NCI-H2081 treated with DMSO at 0.1 percent for 48 hours (cell line): ENCODE results near the gene ERGIC1.
"Not testable (repeated sequence)": the region's sequence is repeated elsewhere in the genome, so short reads cannot be mapped to it uniquely, and the experiment has no call there.

Experiments used
- DNase-seq: peaks from one replicate; lab custom pipeline; 2025; lab: John Stamatoyannopoulos, UW

Gene ERGIC1

GRCh38 chr5:172848419-172848818 is 14.4 kb downstream of the ERGIC1 start:
- no peak for DNase-seq

DNA sequence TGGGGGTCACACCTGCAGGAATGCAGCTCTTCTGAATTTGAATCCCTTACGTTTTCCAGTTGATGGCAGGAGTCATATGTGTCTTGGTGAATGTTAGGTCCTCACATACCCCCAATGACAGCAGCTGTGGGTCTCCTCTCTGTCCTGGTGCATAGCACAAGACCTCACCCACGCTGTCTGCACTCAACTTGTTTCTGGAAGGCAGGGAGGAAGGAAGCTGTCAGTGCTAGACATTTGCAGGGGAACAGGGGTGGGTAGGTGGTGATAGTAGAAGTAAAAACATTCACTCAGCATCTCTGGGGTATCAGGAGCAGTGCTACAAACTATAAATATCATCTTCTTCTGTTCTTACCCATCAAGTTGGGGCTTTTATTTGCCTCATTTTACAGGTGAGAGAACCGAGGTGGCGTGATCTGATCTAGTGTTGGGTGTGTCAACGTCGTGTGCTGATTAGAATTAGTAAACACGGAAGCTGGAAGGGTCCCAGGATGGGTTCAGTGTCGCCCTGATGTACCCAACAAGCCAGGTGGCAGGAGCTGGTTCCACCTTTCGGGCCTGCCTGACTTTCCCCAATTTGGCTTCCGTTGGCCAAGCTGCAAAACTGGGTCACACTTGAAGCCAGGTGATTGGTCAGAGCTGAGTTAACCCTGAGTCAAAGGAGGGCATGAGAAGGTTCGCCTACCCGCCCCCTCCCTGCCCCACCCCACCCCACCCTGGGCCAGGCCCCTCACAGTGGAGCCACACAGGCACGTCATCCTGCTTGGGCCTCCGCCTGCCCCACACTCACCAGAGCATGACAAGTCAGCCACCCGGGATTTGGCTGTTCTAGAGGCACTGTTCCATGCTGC is 15.8 kb downstream of the ERGIC1 start:
- no peak for DNase-seq

- no peak for DNase-seq
Observed at GRCh38 chr5:172850454-172850797, 16.4 kb downstream of the ERGIC1 start.

DNA sequence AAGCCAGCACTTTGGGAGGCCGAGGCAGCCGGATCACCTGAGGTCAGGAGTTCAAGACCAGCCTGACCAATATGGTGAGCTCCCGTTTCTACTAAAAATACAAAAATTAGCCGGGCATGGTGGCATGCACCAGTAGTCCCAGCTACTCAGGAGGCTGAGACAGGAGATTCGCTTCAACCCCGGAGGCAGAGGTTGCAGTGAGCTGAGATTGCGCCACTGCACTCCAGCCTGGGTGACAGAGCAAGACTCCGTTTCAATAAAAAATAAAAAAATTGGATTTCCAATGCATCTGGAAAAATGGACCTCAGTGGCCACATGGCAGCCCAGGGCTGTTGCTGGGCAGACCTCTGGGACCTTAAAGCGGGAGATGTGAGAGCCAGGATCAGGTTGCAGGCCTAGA is 17.2 kb downstream of the ERGIC1 start:
- not testable (repeated sequence) for DNase-seq

DNA sequence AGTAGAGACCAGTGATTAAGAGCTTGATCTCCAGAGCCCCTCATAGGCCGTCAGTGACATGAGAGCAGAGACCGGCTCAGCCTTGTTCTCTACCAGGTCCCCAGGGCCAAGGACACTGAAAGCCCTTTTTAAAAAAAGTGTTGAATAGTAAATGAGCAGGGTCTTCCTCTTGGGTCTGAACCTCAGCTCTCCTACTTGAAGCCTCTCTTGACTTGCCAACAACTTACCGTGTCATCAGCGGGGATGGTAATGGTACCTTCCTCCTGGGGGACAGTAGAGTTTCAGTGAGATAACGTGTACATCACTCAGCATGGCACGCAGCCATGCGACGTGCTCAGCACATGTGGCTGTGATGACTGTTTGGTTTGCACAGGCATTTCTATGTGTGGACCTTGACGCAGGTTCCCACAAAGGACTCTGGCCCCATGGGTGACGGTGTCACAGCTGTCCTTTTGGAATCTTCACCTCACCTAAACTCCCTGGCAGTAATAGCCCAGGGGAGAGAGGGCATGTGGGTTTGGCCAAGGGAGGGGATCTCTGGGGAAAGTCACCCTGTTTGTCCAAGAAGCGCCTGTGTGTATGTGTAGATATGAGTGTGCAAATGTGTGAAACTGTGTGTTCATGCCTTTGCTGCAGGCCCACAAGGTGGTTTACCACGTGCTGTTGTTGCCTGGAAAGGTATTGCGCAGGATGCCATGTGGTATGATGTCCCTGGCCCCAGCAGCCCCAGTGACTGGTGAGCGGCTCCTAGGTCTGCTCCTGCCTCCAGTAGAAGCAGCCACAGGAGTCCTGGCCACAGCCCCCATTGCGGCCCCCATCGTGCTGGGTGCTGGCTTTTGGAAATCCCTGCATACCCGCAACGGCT is 18.7 kb downstream of the ERGIC1 start:
- DNase-seq = no peak

GRCh38 chr5:172853355-172853975 is 19.4 kb downstream of the ERGIC1 start:
- no peak for DNase-seq

GRCh38 chr5:172854451-172854871 is 20.4 kb downstream of the ERGIC1 start:
- DNase-seq = no peak

GRCh38 chr5:172854971-172855370 is 20.9 kb downstream of the ERGIC1 start:
- DNase-seq = no peak

GRCh38 chr5:172855597-172856292 is 21.7 kb downstream of the ERGIC1 start:
- DNase-seq = no peak

DNA sequence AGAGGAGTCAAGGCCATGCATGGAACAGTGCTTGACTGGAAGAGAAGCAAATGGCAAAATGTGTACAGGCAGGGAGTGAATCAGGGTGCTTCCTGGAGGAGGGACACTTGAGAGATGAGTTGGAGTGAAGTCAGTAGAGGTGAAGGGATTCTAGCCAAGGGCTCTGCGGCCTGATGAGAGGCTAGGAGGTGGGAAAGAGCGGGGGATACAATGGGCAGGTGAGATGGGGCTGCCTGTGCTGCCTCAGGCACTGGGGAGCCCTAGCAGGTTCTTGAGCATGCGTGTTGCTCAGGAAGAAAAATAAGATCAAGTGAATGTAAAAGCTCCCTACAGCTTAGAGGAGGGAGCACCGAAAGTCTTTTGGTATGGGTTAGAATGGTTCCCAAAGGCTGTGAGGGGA is 22.3 kb downstream of the ERGIC1 start:
- no peak for DNase-seq

DNA sequence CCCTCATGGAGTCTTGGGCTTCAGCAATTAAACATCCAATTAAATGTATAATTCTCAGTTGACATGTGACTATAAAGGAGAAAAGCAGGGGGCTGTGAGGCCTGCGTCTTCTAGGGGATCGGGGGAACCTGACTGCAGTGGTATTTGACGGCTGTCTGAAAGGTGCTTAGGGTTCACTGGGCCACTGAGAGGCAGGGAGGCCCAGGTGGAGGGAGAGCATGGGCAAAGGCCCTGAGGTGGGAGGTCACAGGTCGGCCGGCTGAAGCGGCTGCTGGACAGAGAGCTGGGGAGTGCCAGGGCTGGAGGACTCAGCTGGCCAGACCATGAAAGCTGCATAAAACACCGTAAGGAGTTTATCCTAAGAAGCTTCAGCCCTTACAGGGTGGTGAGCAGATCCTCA is 23.9 kb downstream of the ERGIC1 start:
- DNase-seq = no peak

- DNase-seq = no peak
Observed at GRCh38 chr5:172858511-172858989, 24.5 kb downstream of the ERGIC1 start.

DNA sequence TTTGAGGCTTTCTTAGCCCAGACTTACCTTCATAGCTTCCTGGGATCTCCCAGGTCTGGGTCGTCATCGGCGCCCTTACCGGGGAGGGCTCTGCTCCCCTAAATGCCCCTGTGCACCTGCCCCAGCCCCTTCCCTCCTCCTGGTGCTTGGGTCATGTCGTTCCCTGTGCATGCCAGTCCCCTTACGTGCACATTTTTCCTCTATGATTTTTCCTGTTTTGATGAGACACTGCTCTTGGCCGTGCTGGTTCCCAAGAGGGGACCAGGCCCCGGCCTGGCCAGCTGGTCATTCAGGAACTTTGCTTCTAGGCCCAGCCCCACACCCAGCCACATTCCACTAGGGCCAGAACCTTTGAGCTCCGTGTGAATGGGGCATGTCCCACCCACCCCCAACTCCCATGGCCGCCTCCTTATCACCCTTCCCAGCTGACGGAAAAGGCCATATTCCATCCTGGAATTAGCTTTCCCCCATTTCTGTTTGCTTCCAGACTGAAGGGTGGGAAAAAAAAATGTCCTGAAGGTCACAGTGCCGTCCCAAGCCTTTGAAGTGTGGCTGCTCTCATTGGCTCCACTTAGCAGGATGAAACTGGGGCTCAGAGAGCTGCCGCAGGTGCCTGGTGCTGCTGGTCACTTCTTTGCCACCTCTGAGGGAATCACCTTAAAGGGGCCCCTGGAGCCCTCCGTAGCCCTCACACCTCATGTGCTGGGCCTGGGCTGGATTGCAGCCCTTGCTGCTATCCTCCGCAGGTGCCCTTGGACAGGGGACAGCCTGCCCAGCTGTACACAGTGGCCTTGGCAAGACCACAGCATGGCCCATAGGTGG is 25.1 kb downstream of the ERGIC1 start:
- DNase-seq = no peak

DNA sequence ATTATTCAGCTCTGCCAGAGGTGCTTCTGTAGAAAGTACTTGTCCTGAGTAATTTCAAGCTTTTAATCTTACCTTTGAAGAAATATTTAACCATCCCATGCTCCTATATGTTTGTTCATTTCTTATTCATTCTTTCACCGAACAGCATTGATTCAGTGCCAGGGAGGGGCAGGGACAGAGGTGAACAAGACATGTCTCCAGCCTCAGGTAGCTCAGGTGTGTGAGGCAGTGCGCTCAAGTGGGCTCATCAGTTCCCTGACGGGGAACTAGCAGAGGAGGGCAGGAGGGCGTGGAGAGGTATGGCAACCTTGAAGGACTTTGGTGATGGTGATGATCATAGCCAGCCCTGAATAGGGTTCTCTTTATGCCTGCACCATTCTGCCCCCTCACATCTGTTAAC is 25.9 kb downstream of the ERGIC1 start:
- DNase-seq = no peak

- no peak for DNase-seq
Observed at GRCh38 chr5:172860520-172861443, 26.7 kb downstream of the ERGIC1 start.

GRCh38 chr5:172861461-172861860 is 27.4 kb downstream of the ERGIC1 start:
- DNase-seq = no peak

DNA sequence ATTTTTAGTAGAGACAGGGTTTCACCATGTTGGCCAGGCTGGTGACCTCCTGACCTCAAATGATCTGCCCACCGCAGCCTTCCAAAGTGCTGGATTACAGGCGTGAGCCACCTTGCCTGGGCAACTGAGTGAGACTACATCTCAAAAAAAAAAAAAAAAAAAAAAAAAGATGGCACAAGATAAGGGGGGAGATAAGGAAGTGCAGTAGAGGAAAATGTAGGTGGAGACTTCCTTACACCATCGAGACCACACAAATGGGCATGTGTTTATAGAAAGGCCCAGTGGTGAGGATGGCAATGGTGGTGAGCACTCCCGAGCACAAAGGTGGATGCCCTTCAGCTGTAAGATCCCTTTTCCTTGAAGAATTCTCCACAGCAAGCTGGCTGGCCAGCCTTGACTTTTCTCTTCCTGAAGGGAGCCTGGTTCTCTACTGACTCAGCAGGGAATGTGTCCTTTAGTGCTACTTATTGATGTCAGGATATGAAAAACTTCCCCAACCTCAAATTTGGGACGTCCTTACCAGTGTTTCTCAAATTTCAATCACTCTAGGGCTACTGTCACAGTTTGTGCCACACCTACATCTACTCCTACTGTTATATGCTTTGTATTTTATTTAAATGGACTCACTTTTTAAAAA is 28.2 kb downstream of the ERGIC1 start:
- DNase-seq = no peak

- DNase-seq = not testable (repeated sequence)
Observed at GRCh38 chr5:172864171-172864570, 30.1 kb downstream of the ERGIC1 start.

GRCh38 chr5:172864747-172865146 is 30.7 kb downstream of the ERGIC1 start:
- no peak for DNase-seq
